ENCODE results near the gene CTTNBP2NL. TPM values are rescaled to one million over a fixed set of nuclear protein-coding genes. Genes with fewer than 3 reads are reported as not detected.

The CTTNBP2NL gene
- total and polyA plus RNA-seq, 2 of the 4 experiments (the other 2 are of a cell fraction), result 12.4 to 22.0 TPM

GRCh38 chr1:112505878-112506277, 109.9 kb downstream of the CTTNBP2NL start:
- no peaks in the 10 kb centered on the region for H3K36me3 ChIP-seq (ENCODE audit: control insufficient read depth, insufficient read depth, low read length)
- H3K23ac ChIP-seq (ENCODE audit: low read depth, low read length), result no peak overlapping the region
- H3K79me1 ChIP-seq (ENCODE audit: low read depth in 1 of 2, low read length in 2 of 2), result no peaks in the 10 kb centered on the region
- H3K4me2 ChIP-seq (ENCODE audit: low read depth, low read length), result no peak overlapping the region
- BruUV-seq (replicated peaks), result no TSS peak
- DNase-seq (no peak), ATAC-seq (ENCODE audit: low read depth) (no peak)
- H3K56ac ChIP-seq (ENCODE audit: extremely low read depth, insufficient read depth, low read length), result no peak overlapping the region
- H3K9ac ChIP-seq (ENCODE audit: low read depth, low read length), result no peak overlapping the region
- no peak overlapping the region for H2BK20ac ChIP-seq (ENCODE audit: low read depth, low read length)
- no peak overlapping the region for H3K4me3 ChIP-seq (ENCODE audit: insufficient read depth, low read depth, low read length)
- no peaks in the 10 kb centered on the region for H4K20me1 ChIP-seq (ENCODE audit: insufficient read depth, low read length)
- dilution Hi-C loops (cut with HindIII; ENCODE audit: low sequenced_read_pairs, unreplicated experiment), result no loop called here
- H4K8ac ChIP-seq (ENCODE audit: low read depth in 2 of 2, low read length in 2 of 2), result no peak overlapping the region
- no peak overlapping the region for H4K91ac ChIP-seq (ENCODE audit: insufficient read depth, low read depth, low read length)
- H2BK15ac ChIP-seq (ENCODE audit: low read depth, low read length), result no peak overlapping the region
- no peak overlapping the region for H2AFZ ChIP-seq (replicated peaks; ENCODE audit: low read length, poor library complexity)
- peaks cover 57% of the 10 kb centered on the region for H3K27me3 ChIP-seq (ENCODE audit: control insufficient read depth, insufficient read depth, low read length)
- H3K18ac ChIP-seq (ENCODE audit: low read depth, low read length), result no peak overlapping the region
- no peak overlapping the region for H2BK120ac ChIP-seq (ENCODE audit: low read depth, low read length)
- TF ChIP-seq RFX5 (IDR thresholded peaks at IDR 0.05; ENCODE audit: low read depth, low read length) (no peak), MAZ (IDR thresholded peaks at IDR 0.05; ENCODE audit: borderline replicate concordance, low read depth, low read length) (no peak), BHLHE40 (IDR thresholded peaks at IDR 0.05; ENCODE audit: low read depth, low read length) (no peak), CEBPB (IDR thresholded peaks at IDR 0.05; ENCODE audit: low read depth, low read length) (no peak), FOS (IDR thresholded peaks at IDR 0.05; ENCODE audit: low read depth, low read length) (no peak), ELK1 (IDR thresholded peaks at IDR 0.05; ENCODE audit: borderline replicate concordance, low read depth, low read length) (no peak), RAD21 (IDR thresholded peaks at IDR 0.05; ENCODE audit: low read length) (no peak), POLR2A (IDR thresholded peaks at IDR 0.05; ENCODE audit: low read depth, low read length) (no peak), MAFK (IDR thresholded peaks at IDR 0.05; ENCODE audit: low read depth, low read length) (no peak), NFE2L2 (IDR thresholded peaks at IDR 0.05; ENCODE audit: low read depth, low read length) (no peak), RCOR1 (IDR thresholded peaks at IDR 0.05; ENCODE audit: insufficient replicate concordance, low read length) (no peak), CTCF (conservative IDR thresholded peaks at IDR 0.05; ENCODE audit: low read depth, low read length) (no peak), SMC3 (IDR thresholded peaks at IDR 0.05; ENCODE audit: low read depth, low read length) (no peak), MXI1 (IDR thresholded peaks at IDR 0.05; ENCODE audit: borderline replicate concordance, low read depth, low read length) (no peak), USF2 (IDR thresholded peaks at IDR 0.05; ENCODE audit: low read depth, low read length) (no peak)
- ChIA-PET POLR2A (ENCODE audit: unreplicated experiment) (no interaction called here), CTCF (interaction anchor here (1.0 kb wide), 1 partner anchor 108 kb away, joined by 3 read pairs; no protein-coding TSS in a partner anchor)
- no peak overlapping the region for H2AK9ac ChIP-seq (replicated peaks; ENCODE audit: low read depth, low read length, poor library complexity)
- intact Hi-C loops (cut with micrococcal nuclease), result no loop called here
- H4K5ac ChIP-seq (ENCODE audit: low read depth, low read length), result no peak overlapping the region
- in situ Hi-C loops (cut with MboI; ENCODE audit: low sequenced_read_pairs), result loop anchor here (10.0 kb wide), 1 partner anchor 199 kb away; the partner anchor contains the start of gene RHOC
- peaks cover 8% of the 10 kb centered on the region; the same call in 1 of the 2 replicates for H3K4me1 ChIP-seq (ENCODE audit: control insufficient read depth, insufficient read depth, low read length)
- no peaks in the 10 kb centered on the region for H3K9me1 ChIP-seq (ENCODE audit: insufficient read depth, low read length)
- no peak overlapping the region for H2BK5ac ChIP-seq (ENCODE audit: low read depth, low read length, poor library complexity, severe bottlenecking)
- no peak overlapping the region for H2AK5ac ChIP-seq (ENCODE audit: low read depth, low read length)
- H3K14ac ChIP-seq (replicated peaks; ENCODE audit: low read depth, low read length), result no peak overlapping the region
- no peak overlapping the region for H3K4ac ChIP-seq (ENCODE audit: low read depth, low read length)
- peaks cover 4% of the 10 kb centered on the region; the same call in 1 of the 2 replicates for H3K9me3 ChIP-seq (ENCODE audit: control insufficient read depth, insufficient read depth, low read length)
- WGBS, 2 experiments (ENCODE audit: extremely low coverage in 2 of 2, insufficient read length in 1 of 2), result 89% methylated on average over 3 of the region's 3 CpGs; no CpG with 5 or more reads in 1 of the 2 experiments
- no peak overlapping the region for H3K27ac ChIP-seq (ENCODE audit: insufficient read depth, low read length)
